A549 (cell line): ENCODE data around the gene ABCA4.

Experiments
- BCL3 ChIP-seq: fragments of >200 bp; sonication (Bioruptor Twin); formaldehyde crosslinking; IDR thresholded peaks from 3 replicates; pipeline ENCODE4 v1.6.1; 2016
- BHLHE40 ChIP-seq: IDR thresholded peaks from 2 replicates; pipeline ENCODE4 v1.6.1; 2012; ENCODE audit warnings: low read depth, low read length, inconsistent platforms
- CHD2 ChIP-seq: fragments of 150-350 bp; IDR thresholded peaks from 2 replicates; pipeline ENCODE4 v1.6.1; 2014; ENCODE audit warnings: low read length; ENCODE audit not compliant: partially characterized antibody
- CTCF ChIP-seq: fragments of >200 bp; sonication (Bioruptor Twin); formaldehyde crosslinking; IDR thresholded peaks from 3 replicates; pipeline ENCODE4 v1.5.1; 2016
- EP300 ChIP-seq, 2 experiments: fragments of >200 bp; sonication (Bioruptor Twin); formaldehyde crosslinking; IDR thresholded peaks; 2 replicates in 1 of 2; 3 replicates in 1 of 2; pipeline ENCODE4 v1.6.1; 2016 to 2017
- ESRRA ChIP-seq: fragments of 150-350 bp; IDR thresholded peaks from 2 replicates; pipeline ENCODE4 v1.6.1; 2014; ENCODE audit warnings: mild to moderate bottlenecking, low read length, borderline replicate concordance
- HMGXB4 ChIP-seq: fragments of 250-450 bp; sonication (Bioruptor Pico); IDR thresholded peaks from 2 replicates; pipeline ENCODE4 v1.5.0; 2021; ENCODE audit warnings: mild to moderate bottlenecking, moderate library complexity, borderline replicate concordance
- MAZ ChIP-seq: fragments of 150-350 bp; IDR thresholded peaks from 2 replicates; pipeline ENCODE4 v1.6.1; 2014; ENCODE audit warnings: antibody characterized with exemption, low read depth, low read length, borderline replicate concordance
- PHF8 ChIP-seq: fragments of 200-600 bp; sonication (generic); IDR thresholded peaks from 2 replicates; pipeline ENCODE4 v1.6.1; 2016; ENCODE audit warnings: low read depth, mild to moderate bottlenecking, antibody characterized with exemption, moderate library complexity, borderline replicate concordance
- POLR2A ChIP-seq: IDR thresholded peaks from 2 replicates; pipeline ENCODE4 v1.6.1; 2012; ENCODE audit warnings: mild to moderate bottlenecking, low read length
- POLR2AphosphoS2 ChIP-seq: conservative IDR thresholded peaks from 2 replicates; pipeline ENCODE4 v1.6.1; 2012; ENCODE audit warnings: low read length, improper control_type of control experiment, inconsistent platforms
- RAD21 ChIP-seq, 2 experiments: fragments of >200 bp in 1 of 2; sonication (Bioruptor Twin) in 1 of 2; formaldehyde crosslinking in 1 of 2; IDR thresholded peaks in 1 of 2; conservative IDR thresholded peaks in 1 of 2; 2 replicates in 1 of 2; 3 replicates in 1 of 2; pipeline ENCODE4 v1.6.1; 2012 to 2018; ENCODE audit warnings: inconsistent platforms in 1 of 2
- REST ChIP-seq: fragments of 200-600 bp; sonication (generic); IDR thresholded peaks from 2 replicates; pipeline ENCODE4 v1.6.1; 2016; ENCODE audit warnings: antibody characterized with exemption, mild to moderate bottlenecking, moderate library complexity
- SMC3 ChIP-seq: fragments of >200 bp; sonication (Bioruptor Twin); formaldehyde crosslinking; IDR thresholded peaks from 3 replicates; pipeline ENCODE4 v1.6.1; 2018; ENCODE audit warnings: inconsistent platforms

- TF ChIP-seq REST (no peak), SMC3 (no peak), BHLHE40 (no peak), CTCF (no peak), CHD2 (no peak), MAZ (no peak), POLR2AphosphoS2 (no peak), EP300 (IDR thresholded peaks at IDR 0.05) (no peak), HMGXB4 (CRISPR knock-in tag) (no peak), ESRRA (no peak), RAD21 (conservative IDR thresholded peaks at IDR 0.05 in 1 of 2, IDR thresholded peaks at IDR 0.05 in 1 of 2) (no peak), BCL3 (no peak), PHF8 (no peak), POLR2A (no peak)
These were observed 48.2 kb upstream of the ABCA4 start for GRCh38 chr1:94169126-94169525.
